KOPT-K1 (cell line): ENCODE results near the gene ZNF804B.

Experiments used
- H3K27ac ChIP-seq: fragments of 200-600 bp; sonication (generic); 2 replicates; pipeline ENCODE4 v1.5.1; 2016; ENCODE audit warnings: antibody characterized with exemption, mild to moderate bottlenecking, low read depth, low read length; ENCODE audit not compliant: poor library complexity, severe bottlenecking
- H3K36me3 ChIP-seq: fragments of 200-600 bp; sonication (generic); 2 replicates; pipeline ENCODE4 v1.5.1; 2017; ENCODE audit warnings: antibody characterized with exemption, mild to moderate bottlenecking, low read length, moderate library complexity; ENCODE audit not compliant: insufficient read depth
- H3K9me3 ChIP-seq: fragments of 200-600 bp; sonication (generic); 2 replicates; pipeline ENCODE4 v1.5.1; 2017; ENCODE audit warnings: antibody characterized with exemption, low read length, mild to moderate bottlenecking; ENCODE audit not compliant: insufficient read depth, poor library complexity, severe bottlenecking

ZNF804B gene

DNA sequence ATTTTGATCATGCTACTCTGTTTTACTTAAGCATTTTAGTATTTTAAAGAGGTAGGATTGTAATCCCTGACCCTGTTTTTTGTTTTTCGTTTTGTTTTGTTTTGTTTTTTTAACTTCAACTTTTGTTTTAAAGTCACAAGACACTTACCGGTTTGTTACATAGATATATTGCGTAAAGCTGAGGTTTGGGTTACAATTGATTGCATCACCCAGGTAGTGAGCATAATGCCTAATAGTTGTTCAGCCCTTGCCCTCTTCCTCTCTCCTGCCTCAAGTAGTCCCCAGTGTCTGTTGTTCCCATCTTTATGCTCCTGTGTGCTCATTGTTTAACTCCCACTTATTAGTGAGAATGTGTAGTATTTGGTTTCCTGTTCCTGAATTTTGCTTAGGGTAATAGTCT, 129.2 kb downstream of the ZNF804B start:
- no peaks in the 10 kb centered on the region for H3K36me3 ChIP-seq
- no peak overlapping the region for H3K27ac ChIP-seq
- H3K9me3 ChIP-seq: no peaks in the 10 kb centered on the region

DNA sequence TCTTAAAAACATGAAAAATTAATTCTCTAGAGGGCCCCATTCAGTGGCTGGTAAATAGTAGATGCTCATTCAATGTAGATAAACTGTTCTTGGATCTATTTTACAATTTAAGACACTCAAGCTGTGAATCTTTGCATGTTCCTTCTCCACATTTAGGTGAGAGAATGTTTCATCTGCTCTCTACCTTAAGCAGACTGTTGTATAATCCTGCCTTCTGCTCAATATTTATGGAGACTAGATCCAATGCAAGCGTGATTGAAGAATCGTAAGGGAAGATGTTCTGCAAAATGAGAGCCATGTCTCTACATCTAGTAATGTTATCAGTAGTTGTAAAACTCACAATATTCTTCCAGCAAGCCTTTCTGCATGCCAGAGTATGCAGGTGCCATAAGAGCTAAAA, 151.0 kb downstream of the ZNF804B start:
- Histone ChIP-seq H3K9me3 (no peaks in the 10 kb centered on the region), H3K36me3 (no peaks in the 10 kb centered on the region), H3K27ac (no peak overlapping the region)

DNA sequence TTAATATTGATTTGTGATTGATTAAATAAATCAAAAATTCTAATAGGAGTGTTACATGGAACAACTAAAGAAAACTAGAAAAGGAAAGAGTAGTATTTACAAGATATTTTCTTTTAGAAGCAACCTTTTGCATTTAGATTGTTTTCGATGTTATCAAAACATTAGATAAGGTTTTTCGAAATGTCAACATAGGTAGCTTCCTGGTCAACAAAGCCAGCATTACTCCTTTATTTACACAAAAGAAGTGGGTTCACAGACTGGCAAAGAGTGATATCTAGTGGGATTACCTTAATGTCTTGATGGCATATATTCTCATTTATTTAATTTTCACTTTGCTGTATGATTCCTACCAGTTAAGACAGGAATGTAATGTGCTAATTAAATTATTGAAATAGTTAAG, 153.4 kb downstream of the ZNF804B start:
- Histone ChIP-seq H3K27ac (no peak overlapping the region), H3K9me3 (no peaks in the 10 kb centered on the region), H3K36me3 (no peaks in the 10 kb centered on the region)

DNA sequence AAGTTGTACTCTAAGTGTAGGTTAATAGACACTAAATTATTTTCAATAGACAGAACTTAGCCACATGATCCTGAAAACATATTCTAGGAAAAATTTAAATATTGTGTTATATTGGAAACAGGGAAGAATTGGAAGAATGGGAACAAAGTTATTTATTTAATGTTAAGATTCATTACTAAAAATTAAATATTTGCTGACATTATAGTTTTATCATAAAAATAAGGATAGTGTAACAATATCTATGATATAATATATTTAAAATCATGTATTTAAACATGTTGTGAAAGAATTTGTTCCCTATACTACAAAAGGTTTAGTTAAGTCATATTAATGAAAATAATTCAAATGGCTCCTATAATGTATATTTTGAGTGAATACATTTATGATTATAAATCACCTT, 156.1 kb downstream of the ZNF804B start:
- Histone ChIP-seq H3K9me3 (no peaks in the 10 kb centered on the region), H3K27ac (no peak overlapping the region), H3K36me3 (no peaks in the 10 kb centered on the region)

DNA sequence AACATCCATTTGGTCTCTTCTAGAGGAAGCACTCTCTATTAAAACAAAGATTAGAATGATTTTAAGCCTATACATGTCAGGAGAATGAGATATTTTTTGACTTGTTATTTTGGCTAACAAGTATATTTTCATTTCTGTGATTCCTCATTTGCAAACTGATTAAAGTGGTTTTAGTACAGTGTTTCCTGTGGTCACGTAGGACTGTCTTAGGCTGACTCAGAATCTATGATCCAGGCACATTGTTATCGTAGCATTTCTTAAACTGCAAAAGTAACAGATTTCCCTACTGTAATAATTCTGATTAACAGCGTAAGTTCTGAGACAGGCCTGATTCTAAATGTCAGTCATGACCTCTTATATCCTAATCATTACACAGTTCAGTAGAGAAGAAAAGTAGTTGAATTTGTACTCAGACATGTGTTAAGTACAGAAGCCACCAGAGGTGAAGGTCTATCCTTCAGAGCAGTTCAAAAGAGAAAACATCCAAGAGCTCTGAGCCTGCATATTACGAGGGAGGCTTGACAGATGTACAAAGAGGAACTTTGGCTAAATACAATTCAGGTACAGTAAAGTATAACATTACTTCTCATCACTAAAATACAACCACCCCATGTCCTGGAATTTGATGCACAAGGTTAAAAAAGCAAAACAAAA, 160.1 kb downstream of the ZNF804B start:
- Histone ChIP-seq H3K9me3 (no peaks in the 10 kb centered on the region), H3K27ac (no peak overlapping the region), H3K36me3 (no peaks in the 10 kb centered on the region)

DNA sequence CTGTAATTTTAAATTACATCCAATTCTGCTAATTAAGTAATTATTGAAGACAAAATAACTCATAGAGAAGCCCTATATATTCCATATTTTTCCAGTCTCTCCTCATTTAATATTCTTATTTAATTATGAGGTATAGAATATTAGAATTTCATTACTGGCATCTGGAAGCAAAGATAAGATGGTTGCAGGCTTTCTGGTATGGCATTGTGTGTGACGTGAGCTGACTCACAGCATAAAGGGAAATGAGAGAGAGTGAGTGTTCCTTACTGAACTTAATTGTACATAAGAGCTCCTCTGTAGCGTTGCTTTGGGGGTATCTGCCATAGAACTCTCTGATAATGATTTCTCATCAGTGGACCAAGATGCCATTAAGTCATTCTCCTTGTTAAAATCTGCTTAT, 163.4 kb downstream of the ZNF804B start:
- Histone ChIP-seq H3K36me3 (no peaks in the 10 kb centered on the region), H3K9me3 (no peaks in the 10 kb centered on the region), H3K27ac (no peak overlapping the region)

DNA sequence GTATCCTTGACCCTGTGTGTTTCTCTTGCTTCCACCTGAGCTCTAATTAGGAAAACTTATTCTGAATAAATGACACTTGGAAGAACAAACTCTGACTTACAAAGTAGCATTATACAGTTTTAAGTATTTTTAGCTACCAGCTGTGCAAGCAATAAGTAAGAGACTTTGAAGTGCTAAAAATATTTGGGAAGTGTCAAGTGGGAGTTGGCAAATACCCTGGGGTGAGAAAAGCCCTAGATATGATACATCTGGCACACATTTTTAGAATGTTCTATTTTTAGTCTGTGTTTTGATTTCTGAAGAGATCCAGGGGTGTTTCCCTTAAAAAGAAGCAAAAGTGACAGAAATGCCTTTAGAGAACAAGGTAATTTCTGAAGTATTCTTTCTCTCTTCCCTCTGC, 168.8 kb downstream of the ZNF804B start:
- H3K9me3 ChIP-seq: no peaks in the 10 kb centered on the region
- H3K27ac ChIP-seq: no peak overlapping the region
- no peaks in the 10 kb centered on the region for H3K36me3 ChIP-seq

DNA sequence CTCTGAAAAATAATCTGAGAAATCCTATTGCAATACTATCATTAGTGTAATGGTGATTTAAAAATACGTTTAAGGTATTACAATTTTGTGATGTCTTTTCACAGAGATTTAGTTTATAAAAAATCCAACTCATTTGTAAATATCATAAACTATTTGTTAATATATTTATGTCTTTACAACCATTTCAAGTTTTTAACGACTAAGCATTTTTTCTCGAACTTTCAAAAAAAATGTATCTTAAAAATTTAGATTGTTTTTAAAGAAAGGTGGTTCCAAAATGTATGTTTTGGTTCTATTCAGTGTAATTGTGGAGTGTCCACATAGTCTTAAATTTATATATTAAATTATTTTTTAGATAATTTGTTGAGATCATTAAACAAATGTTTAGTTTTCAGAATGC, 170.2 kb downstream of the ZNF804B start:
- H3K9me3 ChIP-seq: no peaks in the 10 kb centered on the region
- no peak overlapping the region for H3K27ac ChIP-seq
- H3K36me3 ChIP-seq: no peaks in the 10 kb centered on the region

DNA sequence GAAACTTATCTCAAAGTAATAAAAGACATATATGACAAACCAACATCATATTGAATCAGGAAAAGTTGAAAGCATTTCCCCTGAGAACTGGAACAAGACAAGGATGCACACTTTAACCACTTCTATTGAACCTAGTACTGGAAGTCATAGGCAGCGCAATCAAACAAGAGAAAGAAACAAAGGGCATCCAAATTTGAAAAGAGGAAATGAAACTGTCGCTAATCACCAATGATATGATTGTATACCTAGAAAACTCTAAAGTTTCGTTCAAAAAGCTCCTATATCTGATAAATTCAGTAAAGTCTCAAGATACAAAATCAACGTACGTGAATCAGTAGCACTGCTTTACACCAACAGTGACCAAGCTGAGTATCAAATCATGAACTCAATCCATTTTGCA, 173.8 kb downstream of the ZNF804B start:
- no peaks in the 10 kb centered on the region for H3K9me3 ChIP-seq
- H3K36me3 ChIP-seq: no peaks in the 10 kb centered on the region
- H3K27ac ChIP-seq: no peak overlapping the region

DNA sequence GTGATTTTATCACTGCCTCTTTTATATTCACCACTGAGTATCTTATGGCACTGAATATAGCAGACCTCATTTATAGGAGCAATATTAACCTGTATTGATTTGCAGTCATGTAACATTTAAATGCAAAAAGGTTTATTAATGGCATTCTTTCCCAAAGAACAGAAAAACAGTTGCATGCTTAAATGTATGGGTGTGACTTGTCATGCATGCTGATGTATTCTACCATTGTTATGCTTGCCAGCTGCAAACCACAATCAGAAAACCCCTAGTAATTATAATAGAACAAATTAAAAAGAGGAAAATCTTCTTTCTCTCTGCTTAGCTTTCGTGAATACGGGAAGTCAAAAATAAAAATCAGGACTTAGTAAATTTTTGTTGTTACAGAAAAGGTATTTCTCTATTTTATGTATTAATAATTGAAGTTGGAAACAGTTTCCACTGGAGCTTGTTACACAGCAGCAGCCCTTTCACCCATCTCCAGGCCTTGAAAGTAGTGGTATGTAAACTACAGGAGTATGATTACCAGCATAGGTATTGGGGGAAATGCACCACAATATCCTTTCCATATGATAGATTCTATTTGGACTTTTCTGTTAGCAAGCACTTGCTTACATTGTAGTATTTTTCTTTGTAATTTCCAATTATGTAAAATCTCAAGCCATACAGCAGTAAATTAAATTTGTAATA, 183.5 kb downstream of the ZNF804B start:
- H3K9me3 ChIP-seq: no peaks in the 10 kb centered on the region
- no peak overlapping the region for H3K27ac ChIP-seq
- H3K36me3 ChIP-seq: no peaks in the 10 kb centered on the region

DNA sequence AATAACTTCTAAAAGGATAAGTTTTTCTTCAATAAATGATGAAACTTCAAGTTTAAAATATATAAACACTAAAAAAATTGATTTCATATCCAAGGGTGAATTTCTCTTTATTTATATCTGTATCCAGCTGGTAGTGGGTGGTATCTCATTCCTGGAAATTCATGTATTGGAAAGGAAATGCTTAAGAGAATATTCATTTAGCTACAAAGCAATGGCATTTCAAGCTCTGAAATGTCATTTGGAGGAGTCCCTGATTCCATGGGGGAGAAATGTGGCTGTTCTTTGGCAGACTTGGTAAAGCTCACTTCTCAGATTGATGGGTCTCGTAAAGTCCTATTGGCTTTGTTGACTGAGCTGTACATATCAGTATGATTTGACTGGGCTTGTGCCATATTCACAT, 192.3 kb downstream of the ZNF804B start:
- H3K36me3 ChIP-seq: no peaks in the 10 kb centered on the region
- H3K9me3 ChIP-seq: no peaks in the 10 kb centered on the region
- no peak overlapping the region for H3K27ac ChIP-seq

DNA sequence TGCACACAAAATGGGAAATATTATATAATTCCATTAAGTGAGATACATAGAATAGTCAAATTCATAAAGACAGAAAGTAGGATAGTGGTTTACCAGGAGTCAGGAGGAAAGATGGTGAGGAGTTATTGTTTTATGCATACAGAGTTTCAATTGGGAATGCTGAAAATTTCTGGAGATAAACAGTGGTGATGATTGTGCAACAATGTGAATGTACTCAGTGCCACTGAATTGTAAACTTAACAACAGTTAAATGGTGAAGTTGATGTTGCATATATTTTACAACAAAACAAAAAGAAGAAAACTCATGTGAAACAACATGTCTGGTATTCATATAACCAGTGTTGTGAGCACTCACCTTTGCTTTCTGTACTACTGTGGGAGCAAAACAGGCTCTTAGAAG, 204.9 kb downstream of the ZNF804B start:
- Histone ChIP-seq H3K9me3 (no peaks in the 10 kb centered on the region), H3K36me3 (no peaks in the 10 kb centered on the region), H3K27ac (no peak overlapping the region)

DNA sequence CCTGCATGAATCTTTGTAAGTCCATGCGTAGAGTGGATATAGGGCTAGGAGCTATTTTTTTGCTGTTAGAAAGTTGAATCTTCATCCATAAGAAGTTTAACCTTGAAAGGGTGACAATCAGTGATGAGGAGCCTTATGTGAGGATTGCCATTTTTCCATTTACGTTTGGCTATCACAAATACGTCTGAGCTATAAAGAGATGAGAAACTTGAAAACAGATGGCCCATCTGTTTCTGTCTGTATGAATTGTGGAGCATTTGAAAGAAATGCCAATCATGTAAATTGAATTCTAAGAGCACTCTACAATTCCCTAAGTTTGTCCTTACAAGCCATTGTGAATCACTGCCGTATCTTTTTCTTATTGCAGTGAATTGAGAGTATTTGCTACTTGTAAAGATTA, 205.9 kb downstream of the ZNF804B start:
- H3K9me3 ChIP-seq: no peaks in the 10 kb centered on the region
- H3K27ac ChIP-seq: no peak overlapping the region
- no peaks in the 10 kb centered on the region for H3K36me3 ChIP-seq

DNA sequence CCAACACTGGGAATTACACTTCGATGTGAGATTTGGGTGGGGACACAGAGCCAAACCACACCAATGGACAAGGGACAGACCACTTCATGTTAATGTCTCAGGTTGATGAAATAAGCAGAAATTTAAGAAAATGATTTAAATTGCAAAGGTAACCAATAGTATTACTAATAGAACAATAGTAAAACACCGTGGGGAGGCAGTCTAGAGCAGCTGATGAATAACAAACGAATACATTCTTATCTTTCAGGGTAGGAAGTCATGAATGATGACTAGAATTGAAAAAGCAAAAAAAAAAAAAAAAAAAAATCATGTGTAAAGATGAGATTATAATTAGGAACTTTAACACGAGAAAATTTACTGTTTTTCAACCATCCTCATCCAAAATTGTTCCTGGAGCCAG, 207.9 kb downstream of the ZNF804B start:
- Histone ChIP-seq H3K36me3 (no peaks in the 10 kb centered on the region), H3K27ac (no peak overlapping the region), H3K9me3 (no peaks in the 10 kb centered on the region)

DNA sequence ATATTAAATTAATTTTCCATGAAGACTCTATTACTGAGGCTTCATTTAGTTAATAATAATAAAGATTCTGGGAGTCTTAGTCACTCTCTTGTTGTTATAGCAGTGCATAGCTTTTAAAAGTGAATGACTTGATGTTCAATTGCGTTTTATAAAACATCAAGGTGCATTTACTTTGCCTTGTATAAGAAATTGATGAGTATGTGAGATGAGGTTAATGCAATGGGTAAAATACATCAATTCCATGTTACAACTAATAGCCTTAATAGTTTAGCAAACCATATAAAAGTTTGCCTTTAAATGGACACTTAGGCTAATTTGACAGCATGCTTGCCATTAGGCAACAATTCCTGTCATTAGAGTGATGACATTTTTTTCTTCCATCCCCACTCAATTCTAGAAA, 209.7 kb downstream of the ZNF804B start:
- Histone ChIP-seq H3K36me3 (no peaks in the 10 kb centered on the region), H3K9me3 (no peaks in the 10 kb centered on the region), H3K27ac (no peak overlapping the region)

DNA sequence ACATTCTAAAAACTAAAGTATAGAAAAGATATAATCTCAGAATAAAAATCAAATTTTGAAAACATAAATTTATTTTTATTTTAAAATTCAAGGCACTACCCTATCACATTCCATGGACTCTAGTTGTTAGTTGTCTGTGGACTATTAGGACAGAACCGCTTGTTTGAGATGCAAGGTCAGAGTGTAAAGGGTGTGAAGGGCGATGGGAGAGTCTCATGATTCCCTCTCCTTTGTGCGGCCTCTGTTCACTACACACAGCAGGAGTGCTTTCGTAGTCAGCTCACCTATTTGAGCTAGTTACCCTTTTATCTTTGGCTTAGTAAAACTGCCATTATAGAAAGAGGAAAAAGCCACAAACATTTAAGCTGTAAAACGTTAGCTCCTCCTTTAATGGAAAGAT, 225.8 kb downstream of the ZNF804B start:
- Histone ChIP-seq H3K36me3 (no peaks in the 10 kb centered on the region), H3K9me3 (no peaks in the 10 kb centered on the region), H3K27ac (no peak overlapping the region)
